NCI-H1092 treated with DMSO at 0.1 percent for 48 hours (cell line): Measurements from ENCODE around the gene COLEC11.

Source experiments
- DNase-seq: peaks from one replicate; lab custom pipeline; 2025; lab: John Stamatoyannopoulos, UW

The COLEC11 gene

DNA sequence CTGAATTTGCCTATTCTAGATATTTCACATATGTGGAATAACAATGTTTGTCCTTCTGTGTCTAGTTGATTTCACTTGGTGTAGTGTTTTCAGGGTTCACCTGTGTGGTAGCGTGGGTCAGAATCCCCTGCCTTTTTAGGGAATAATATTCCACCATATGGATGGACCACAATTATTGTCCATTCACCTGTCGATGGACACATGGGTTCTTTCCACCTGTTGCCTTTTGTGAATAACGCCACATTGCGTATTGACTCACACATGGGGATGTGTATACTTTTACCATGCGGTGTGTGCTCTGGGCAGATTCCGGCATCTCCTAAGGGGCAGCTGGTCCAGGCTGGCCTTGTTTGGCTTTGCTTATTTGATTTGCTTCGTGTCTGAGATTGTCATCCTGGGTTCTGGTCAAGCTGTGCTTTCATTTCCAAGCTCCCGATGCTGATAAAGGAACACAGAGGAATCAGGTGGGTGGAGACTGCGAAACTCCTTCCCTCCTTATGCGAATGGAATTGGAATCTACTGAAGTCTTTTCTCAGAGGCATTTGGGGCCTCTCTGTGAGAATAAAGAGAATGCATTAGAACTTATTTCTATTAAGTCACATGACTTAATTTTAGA is 44.2 kb downstream of the COLEC11 start:
- no peak for DNase-seq

DNA sequence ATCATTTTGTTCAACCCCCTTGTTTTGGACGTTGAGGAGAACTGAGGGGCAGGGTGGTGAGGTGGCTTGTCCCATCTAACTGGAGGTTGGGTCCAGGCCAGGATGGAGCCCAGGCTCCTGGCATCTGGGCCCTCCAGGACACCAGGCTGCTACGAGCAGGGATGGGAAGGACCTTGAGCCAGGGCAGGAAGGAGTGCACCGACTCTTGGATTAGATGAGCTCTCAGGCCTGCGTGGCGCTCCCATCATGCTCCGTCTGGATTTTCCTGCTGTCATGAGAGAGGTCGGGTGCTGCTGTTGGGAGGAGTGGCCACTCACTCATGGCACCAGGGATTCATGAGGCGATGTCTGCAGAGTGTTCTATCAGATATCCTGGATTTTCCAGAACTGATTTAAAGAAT is 44.7 kb downstream of the COLEC11 start:
- no peak for DNase-seq

DNA sequence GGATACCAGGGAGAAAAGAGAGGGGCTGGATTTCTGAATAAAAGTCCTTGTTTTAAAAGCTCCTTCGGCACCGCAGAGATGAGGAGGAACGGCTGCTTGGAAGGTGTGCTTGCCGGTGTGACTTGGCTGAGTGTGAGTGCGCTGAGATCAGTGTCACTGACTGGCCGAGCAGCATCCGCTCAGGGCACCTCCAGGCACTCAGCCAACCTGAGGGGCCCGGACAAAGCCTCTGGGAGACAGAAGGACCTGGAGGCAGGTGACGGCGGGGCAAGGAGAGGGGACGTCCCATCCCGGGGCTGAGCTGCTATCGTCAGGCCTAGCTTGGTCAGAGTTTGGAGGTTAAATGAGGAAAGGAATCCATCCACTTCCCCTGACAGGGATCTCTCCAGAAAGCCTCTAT is 46.3 kb downstream of the COLEC11 start:
- no peak for DNase-seq

DNA sequence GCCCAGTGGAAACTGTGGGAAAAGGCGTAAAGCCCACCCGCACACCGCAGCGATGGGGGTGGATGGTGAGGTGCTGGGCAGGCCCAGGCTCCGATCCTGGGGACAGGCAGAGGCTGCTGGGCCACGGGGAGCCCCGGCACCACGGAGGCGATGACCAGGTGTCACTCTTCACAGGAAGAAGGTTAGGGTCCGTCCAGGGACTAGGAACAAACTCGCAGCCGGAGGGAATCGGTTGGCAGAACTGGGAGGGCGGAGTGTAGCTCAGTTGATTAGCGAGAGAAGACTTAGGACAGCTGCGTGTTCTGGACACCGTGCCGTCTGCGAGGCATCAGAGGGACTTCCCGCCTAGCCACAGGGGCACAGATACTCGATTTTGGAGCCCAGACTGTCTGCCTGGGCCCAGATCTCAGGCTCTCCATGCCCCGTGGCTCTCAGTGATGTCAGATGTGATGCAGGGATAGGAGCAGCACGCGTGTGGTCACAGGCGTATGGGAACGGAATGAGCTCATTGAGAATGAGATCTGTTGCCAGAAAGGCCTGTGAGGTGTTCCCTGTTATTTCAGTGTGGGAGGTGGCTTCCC is 47.0 kb downstream of the COLEC11 start:
- no peak for DNase-seq

DNA sequence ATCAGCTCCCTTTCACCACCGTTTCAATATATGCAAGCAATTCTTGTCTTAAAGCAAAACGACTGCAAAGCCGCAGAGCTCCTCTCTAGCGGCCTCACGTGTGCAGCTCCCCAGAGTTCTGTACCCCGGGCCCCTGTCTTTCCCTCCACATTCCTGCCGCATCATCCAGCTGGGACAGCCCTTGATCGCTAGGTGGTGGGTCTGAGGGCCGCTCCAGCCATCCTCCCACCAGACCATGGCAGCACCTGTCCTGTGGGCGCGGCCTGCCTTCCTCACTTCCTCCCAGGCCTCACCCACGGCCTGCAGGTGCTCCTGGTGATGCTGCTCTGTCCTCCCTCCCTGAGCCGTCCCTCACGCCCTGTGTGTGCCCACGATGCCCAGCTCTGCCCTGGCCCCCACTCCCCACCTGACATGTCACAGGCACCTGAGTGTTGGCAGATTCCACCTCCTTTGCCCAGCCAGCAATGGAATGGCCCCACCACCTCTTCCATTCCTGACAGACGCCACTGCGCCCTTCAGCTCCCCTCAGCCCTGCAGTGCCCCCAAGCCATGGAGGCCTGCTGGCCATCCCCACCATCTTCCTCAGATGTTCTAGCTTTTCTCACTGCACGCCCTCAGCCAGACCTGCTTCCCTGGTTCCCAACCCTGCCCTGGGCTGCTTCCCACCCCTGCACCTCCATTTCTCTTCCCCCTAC is 47.8 kb downstream of the COLEC11 start:
- DNase-seq: no peak

DNA sequence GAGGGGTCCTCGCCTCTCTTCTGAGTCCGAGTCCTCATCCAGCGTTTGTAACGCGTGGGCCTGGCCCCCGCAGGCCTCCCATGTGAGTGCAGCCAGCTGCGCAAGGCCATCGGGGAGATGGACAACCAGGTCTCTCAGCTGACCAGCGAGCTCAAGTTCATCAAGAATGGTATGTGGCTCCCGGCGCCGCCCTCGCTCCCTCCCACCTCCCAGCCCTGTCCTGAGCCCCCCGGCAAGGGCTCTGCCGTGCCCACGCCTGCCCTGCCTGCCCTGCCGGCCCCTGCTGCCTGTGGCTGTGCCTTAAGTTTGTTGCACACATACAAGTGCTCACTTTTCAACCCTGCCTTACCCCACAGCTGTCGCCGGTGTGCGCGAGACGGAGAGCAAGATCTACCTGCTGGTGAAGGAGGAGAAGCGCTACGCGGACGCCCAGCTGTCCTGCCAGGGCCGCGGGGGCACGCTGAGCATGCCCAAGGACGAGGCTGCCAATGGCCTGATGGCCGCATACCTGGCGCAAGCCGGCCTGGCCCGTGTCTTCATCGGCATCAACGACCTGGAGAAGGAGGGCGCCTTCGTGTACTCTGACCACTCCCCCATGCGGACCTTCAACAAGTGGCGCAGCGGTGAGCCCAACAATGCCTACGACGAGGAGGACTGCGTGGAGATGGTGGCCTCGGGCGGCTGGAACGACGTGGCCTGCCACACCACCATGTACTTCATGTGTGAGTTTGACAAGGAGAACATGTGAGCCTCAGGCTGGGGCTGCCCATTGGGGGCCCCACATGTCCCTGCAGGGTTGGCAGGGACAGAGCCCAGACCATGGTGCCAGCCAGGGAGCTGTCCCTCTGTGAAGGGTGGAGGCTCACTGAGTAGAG is 48.7 kb downstream of the COLEC11 start:
- DNase-seq: no peak

DNA sequence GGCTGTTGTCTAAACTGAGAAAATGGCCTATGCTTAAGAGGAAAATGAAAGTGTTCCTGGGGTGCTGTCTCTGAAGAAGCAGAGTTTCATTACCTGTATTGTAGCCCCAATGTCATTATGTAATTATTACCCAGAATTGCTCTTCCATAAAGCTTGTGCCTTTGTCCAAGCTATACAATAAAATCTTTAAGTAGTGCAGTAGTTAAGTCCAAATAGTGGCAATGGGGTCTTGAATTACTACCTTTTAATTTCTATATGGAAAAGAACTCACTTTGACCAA is 49.3 kb downstream of the COLEC11 start:
- DNase-seq: no peak

DNA sequence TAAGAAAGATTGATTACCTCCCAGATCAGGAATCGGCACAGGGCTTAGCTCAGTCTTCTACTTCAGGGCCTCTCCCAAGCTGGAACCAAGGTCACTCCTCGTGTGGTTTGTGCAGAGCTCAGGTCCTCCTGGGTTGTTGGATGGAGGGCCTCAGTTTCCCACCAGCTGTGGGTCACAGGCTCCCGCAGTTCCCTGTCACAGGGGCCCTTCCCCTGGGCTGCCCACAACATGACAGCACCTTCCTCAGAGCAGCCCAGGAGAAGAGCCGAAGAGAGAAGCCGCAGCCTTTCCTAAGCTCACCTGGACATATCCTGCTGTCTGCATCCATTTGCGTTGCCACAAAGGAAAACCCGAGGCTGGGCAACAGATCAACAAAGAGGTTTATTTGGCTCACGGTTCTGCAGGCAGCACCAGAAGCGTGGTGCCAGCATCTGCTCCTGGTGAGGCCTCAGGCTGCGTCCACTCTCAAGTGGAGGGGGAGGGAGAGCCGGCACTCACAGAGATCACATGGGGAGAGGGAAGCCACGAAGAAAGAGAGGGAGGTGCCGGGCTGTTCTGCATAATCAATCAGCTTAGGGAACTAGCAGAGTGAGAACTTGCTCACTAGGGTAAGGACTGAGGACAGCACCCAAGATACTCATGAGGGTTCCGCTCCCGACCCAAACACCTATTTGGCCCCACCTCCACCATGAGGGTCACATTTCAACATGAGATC is 50.1 kb downstream of the COLEC11 start:
- DNase-seq: no peak

DNA sequence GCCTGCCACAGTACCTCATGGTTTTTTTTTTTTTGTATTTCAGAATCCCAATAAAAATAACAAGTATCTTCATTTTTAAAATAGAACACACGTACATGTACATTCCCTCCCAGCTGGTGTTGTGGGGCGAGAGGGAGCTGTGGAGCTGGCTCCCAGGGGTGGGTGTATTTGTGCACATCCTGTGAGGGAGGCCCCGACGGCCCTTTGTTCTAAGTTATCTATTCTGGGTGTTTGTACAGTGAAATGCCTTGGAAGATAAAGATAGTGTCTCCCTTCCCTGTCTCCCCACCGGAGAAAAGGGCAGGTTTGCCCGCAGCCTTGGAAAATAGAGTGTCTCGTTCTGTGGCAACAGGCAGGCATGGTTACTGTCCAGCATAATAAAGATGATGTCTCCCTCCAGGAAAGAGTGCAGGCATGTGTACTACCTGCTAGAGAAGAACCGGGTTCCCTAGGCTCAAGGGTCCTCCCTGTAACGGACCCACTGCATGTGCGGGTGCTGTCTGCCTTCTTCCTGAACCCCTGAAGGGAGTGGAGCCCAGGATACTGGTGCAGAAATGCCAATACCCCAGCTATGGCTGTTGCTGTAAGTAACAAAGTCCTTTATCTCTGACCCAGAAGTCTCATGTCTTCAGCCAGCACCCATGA is 51.0 kb downstream of the COLEC11 start:
- no peak for DNase-seq

DNA sequence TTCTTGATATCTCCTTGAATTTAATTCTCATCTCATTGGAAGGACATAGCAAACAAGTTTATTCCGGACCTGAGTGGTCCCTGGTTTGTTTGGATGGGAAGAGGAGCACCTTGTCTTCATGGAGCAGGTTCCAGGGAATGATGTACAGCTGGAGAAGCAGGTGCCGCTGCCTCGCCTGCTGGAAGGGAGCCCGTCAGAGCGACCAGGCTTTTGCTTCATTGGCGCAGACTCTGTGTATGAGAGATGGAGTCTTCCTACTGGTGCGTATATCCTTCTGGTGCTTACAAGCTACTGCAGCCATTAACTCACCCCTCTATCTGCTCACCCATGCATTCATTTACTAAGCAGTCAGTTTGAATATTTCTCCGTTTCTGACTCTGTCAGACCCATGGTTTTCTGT is 51.5 kb downstream of the COLEC11 start:
- no peak for DNase-seq

DNA sequence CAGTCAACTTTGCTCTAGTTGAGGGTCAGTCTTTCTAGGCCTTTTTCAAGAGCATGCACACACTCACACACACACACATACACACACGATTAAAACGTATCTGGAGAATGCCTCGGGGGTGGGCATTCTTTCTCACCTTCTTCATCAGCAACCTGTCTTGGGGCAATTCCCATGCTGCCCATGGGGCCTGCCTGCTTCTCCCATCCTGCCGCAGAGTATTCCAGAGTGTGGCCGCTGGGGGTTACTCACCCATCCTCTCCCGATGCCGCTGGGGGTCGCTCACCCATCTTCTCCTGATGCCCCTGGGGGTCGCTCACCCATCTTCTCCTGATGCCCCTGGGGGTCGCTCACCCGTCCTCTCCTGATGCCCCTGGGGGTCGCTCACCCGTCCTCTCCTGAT is 52.3 kb downstream of the COLEC11 start:
- no peak for DNase-seq

DNA sequence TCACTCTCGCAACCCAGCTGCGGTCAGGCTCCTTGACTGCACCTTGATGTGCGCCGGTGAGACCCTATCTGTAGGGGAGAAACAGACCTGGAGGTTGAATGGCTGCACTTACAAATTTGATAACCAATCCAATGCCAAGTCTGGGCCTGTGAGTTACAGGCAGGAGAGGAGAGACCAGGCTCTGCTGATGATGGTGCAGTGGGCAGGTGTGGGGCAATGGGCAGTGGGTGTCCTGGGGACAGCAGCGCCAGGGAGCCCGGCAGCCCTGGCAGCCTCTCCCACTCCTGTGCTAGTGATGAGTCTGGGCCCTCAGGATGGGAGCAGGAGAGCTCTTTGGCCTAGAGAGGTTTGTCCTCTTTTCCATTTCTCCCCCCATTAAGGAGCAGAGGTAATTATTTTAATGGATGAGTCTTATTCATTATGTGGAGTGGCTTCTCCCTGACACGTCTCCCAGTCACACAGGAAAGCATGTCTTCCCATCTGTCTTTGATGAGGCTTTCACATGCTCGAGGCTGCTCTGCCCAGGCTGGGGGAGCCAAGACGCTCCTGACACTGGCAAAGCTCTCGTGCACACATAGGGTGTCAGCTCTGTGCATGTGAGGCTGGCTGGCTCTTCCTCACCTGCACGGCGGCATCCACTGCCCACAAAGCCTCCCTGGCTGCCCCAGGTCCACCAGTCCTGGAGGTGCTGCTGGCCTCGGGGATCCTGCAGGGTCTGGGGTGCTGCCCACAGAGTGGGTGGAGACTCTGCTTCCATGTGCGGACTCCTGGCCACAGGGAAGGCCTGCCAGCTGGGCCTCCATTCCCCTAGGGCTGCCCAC is 53.1 kb downstream of the COLEC11 start:
- no peak for DNase-seq

DNA sequence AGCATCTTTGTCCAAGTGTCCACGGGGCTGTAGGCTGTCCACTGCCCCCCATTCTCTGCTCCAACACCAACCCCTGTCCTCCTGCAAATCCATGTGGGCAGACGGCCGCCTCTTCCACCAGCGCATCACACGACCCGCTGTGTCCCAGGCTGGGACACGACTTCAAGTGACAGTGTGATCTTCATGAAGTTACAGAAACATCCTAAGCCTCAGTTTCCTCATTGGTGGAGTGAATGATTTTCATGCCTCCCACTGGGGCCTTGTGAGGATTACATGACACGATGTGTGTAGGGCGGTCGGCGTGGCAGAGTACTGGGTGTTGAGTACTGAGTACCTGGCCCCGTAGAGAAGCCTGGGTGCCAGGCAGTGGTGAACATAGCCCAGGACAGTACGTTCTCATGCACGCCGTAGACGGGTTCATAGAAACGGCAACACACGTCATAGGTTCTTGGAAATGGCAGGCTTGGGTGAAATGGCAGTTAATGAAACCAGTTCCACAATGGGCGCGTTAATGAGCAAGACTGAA is 53.8 kb downstream of the COLEC11 start:
- DNase-seq: no peak

DNA sequence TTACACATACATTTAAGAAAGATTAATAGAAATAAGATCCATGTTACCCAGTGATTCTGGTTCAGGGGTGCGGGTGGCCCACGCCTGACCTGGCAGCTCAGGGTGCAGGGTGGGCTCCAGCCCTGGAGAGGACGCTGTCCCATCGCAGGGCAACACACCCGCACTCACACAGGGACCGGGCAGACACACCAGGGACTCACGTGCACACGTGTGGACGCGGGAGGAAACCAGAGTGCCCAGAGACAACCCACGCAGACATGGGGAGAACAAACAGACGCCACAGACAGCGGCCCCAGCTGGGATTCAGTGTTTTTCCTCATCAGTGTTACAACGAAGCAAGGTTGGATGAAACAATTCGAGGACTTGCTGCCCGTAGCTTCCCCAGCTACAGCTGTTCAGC is 54.7 kb downstream of the COLEC11 start:
- no peak for DNase-seq

DNA sequence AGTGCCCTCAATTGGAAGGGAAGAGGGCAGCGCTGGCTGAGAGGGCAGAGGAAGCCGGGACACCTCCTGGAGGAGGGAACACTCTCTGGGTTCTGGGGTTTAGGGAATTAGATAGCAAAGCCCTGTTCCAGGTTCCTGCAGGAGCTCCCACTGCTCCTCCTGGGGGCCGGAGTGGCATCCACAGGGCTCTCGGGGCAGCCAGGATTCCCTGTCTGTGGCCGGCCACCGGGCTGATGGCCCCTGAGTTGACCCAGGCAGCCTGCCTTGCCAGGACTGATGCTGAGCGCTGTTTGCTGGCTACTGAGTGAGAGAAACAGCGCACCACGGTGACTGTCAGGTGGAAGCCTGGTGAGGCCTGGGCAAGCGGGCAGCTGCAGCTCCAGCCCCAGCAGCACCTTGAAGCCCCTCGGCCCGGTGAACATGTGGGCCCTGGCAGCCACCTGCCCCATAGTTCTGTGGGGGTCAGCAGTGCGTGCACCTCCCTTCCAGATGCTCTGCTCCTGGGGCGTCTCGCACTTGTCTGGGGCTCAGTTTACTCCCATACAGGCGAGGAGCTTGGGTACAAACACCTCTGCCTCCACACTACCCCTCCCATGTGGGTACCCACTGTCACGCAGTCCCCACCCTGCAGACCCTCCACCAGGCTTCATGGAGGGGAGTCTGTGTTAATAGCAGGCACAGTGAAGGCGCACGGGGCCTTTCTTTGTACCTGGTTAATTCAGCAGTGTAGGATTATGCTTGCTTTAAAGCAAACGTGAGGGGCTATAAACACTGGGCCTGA is 55.4 kb downstream of the COLEC11 start:
- DNase-seq: no peak

DNA sequence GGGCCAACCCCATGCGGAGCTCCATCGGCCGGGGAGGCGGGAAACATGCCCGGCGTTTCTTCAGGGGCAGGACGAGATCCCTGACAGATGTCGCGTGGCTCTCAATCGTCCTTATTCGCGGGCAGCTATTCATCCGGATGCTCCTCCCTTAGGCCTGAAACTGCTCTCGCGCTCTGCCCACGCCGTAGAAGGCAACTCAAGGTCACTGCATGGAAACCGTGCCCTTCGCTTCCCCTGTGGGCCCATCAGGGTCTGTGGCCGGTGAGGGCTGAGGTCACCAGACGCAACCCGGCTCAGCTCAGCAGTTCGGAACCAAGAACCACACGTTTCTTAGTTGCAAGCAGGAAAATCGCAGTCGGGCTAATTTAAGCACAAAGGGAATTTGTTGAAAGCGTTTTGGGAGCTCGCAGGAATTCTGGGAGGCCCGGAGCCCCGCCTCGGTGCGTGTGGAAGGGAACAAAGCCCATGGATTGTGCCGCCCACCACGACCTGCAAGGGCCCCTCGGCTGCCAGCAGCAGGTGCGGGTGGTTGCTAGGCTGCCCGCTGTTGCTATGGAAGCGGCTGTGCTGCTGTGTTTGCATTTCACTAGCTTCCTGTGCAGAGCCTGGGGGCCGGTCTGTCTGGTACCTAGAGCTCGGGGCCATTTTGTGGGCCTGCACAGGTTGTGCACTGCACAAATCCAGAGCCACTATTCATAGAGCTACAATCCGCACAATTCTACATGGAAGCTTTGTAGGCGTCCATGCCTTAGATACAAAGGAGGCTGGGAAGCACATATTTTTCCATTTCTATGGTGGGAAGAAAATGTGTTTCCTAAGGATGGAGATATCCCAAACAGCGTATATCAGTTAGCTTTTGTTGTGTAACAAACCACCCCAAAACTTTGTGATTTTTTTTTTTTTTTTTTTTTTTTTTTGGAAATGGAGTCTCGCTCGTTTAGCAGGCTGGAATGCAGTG is 57.1 kb downstream of the COLEC11 start:
- peak; percentile 89 for DNase-seq

DNA sequence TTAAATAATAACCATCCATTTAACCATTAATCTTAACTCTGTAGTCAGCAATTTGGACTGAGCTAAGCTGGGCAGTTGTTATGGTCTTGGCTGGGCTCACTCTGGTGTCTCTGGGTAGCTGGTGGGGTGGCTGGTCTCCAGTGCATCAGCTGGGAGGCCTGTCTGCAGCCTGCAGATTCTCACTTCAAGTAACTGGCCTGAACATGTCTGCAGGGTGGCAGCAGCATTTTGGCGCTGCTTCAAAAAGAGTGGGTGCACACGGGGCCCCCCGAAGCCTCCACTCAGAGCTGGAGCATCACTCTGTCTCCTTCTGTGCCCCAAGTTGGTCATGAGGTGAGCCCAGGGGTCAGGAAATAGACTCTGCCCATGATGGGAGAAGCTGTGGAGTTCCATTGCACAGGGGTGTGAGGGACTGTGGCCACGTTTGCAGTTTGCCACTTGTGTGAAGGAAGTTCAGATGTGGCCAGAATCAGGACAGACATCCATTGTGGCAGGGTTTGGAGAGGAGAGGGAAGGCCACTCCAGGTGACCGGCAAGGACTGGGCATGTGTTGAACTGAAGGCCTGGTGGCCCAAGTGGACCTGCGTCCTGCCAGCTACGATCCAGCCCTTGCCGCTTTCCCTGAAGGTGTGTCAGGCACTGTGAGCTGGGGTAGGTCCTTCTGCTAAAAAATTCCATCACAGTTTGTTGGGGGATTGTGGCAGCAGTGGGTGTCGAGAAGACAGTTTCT is 58.1 kb downstream of the COLEC11 start:
- no peak for DNase-seq

DNA sequence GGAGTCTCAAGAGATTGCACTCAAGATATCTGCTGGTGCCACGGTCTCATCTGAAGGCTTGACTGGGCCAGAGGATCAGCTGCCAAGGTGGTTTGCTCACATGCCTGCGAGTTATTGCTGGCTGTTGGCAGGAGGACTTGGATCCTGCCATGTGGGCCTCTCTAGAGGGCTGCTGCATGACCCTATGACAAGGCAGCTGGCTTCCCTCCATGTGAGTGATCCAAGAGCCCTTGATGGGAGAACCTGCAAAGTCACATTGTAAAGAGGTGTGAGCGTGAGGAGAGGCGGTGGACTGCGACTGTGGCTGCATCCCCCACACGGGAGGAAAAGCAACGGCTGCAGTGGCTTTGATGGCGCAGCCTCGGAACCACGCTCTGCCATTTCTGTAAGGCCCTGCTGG is 59.1 kb downstream of the COLEC11 start:
- DNase-seq: no peak
